Upper lobe of left lung (tissue), 6 donors: Measurements from ENCODE around the gene HIP1. TPM values are rescaled to one million over a fixed set of nuclear protein-coding genes. Genes with fewer than 3 reads are reported as not detected.

Source experiments
- ATAC-seq, 2 donors: fragments of 200-7000 bp; cut with Tn5 transposase; one replicate each; pipeline ENCODE4 v1.9.1; 2022; ENCODE audit warnings: mild to moderate bottlenecking in 2 of 2, moderate library complexity in 2 of 2; ENCODE audit not compliant: low FRiP score in 2 of 2
- DNase-seq, 2 donors: peaks; one replicate each; pipeline ENCODE4 v3.0.0-alpha.2; 2019 to 2020
- H3K27ac ChIP-seq, 4 donors: fragments of 200-600 bp; sonication (generic); one replicate each; pipeline ENCODE4 v1.5.1; 2016 to 2019
- H3K27me3 ChIP-seq, 4 donors: fragments of 200-600 bp; sonication (generic); one replicate each; pipeline ENCODE4 v1.5.1; 2017 to 2019
- H3K36me3 ChIP-seq, 4 donors: fragments of 200-600 bp; sonication (generic); one replicate each; pipeline ENCODE4 v1.5.1; 2016 to 2019
- H3K4me1 ChIP-seq, 4 donors: fragments of 200-600 bp; sonication (generic); one replicate each; pipeline ENCODE4 v1.5.1; 2018 to 2019
- H3K4me3 ChIP-seq, 4 donors: fragments of 200-600 bp; sonication (generic); one replicate each; pipeline ENCODE4 v1.5.1; 2017 to 2019; ENCODE audit warnings: mild to moderate bottlenecking in 2 of 4, moderate library complexity in 1 of 4
- H3K9me3 ChIP-seq, 4 donors: fragments of 200-600 bp; sonication (generic); one replicate each; pipeline ENCODE4 v1.5.1; 2018 to 2019
- EP300 ChIP-seq, 4 donors: sonication (generic); formaldehyde crosslinking; IDR thresholded peaks; one replicate each; pipeline ENCODE4 v1.5.1; 2017; ENCODE audit warnings: antibody characterized with exemption in 4 of 4, control low read depth in 2 of 4
- POLR2A ChIP-seq, 4 donors: fragments of 450-650 bp; IDR thresholded peaks; one replicate each; pipeline ENCODE4 v1.5.1; 2016 to 2017; ENCODE audit warnings: antibody characterized with exemption in 4 of 4, mild to moderate bottlenecking in 2 of 4
- POLR2AphosphoS5 ChIP-seq, 2 donors: sonication (generic); formaldehyde crosslinking; IDR thresholded peaks; one replicate each; pipeline ENCODE4 v1.5.1; 2017; ENCODE audit warnings: antibody characterized with exemption in 2 of 2
- WGBS, 2 donors: methylation state at CpG; one replicate each; pipeline ENCODE4 v1.1.5; 2017 to 2018; 5-methylcytosine and 5-hydroxymethylcytosine counted together
- total RNA-seq, 6 donors: library from RNA; depleted of rRNA in 4 of 6; stranded (reverse); fragments of >200 nt in 4 of 6; gene quantifications; one replicate each; pipeline versions ENCODE4 v1.1.0 to v1.2.1, GENCODE V29; 2016 to 2021
- TF ChIP-seq, protein P1 (sequence below), 6 experiments: fragments of 450-650 bp in 4 of 6; fragments of 200-600 bp in 2 of 6; sonication (generic) in 2 of 6; IDR thresholded peaks; one replicate each; pipeline ENCODE4 v1.5.1; 2016 to 2019; ENCODE audit warnings: antibody characterized with exemption in 6 of 6
- donor health status: DM: no; HTN: no; CAD: no; lungs with moderate emphysema.
- donor health status: DM: no; HTN: yes; CAD: no; lungs with severe emphysema.

The HIP1 gene
- total RNA-seq, 6 donors from 2014 or later, result 43.9 to 66.0 (median 55.2) TPM

DNA sequence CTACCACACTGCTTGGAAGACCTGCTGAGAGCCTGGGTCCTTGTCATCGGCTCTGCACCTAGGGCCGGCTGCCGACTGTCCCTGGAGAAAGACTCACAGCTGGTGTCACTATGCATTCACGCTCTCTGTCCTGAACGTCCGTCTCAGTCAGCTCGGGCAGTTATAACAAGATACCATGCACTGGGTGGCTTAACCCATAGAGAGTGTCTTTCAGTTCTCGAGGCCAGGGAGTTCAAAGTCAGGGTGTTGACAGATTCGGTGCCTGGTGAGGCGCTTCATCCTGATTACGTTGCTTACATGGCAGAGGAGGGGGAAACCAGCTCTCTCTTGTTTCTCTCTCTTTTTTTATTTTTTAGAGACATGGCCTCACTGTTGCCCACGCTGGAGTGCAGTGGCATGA lies 155.5 kb downstream of the HIP1 start:
- H3K27me3 ChIP-seq, result no peaks in the 10 kb centered on the region
- TF ChIP-seq EP300 (IDR thresholded peaks at IDR 0.05) (no peak), POLR2AphosphoS5 (IDR thresholded peaks at IDR 0.05) (no peak), POLR2A (IDR thresholded peaks at IDR 0.05) (no peak)
- TF ChIP-seq, protein P1, sequence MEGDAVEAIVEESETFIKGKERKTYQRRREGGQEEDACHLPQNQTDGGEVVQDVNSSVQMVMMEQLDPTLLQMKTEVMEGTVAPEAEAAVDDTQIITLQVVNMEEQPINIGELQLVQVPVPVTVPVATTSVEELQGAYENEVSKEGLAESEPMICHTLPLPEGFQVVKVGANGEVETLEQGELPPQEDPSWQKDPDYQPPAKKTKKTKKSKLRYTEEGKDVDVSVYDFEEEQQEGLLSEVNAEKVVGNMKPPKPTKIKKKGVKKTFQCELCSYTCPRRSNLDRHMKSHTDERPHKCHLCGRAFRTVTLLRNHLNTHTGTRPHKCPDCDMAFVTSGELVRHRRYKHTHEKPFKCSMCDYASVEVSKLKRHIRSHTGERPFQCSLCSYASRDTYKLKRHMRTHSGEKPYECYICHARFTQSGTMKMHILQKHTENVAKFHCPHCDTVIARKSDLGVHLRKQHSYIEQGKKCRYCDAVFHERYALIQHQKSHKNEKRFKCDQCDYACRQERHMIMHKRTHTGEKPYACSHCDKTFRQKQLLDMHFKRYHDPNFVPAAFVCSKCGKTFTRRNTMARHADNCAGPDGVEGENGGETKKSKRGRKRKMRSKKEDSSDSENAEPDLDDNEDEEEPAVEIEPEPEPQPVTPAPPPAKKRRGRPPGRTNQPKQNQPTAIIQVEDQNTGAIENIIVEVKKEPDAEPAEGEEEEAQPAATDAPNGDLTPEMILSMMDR (IDR thresholded peaks at IDR 0.05), result no peak
- no peak for ATAC-seq
- H3K9me3 ChIP-seq, result no peaks in the 10 kb centered on the region
- H3K27ac ChIP-seq, result no peak overlapping the region
- no peaks in the 10 kb centered on the region for H3K4me1 ChIP-seq
- WGBS, 2 donors, result 90 to 91% methylated on average over 12 of the region's 12 CpGs
- no peak overlapping the region for H3K4me3 ChIP-seq
- DNase-seq, result no peak
- H3K36me3 ChIP-seq, result peaks cover 9 to 91% (median 72%) of the 10 kb centered on the region in 4 donors

DNA sequence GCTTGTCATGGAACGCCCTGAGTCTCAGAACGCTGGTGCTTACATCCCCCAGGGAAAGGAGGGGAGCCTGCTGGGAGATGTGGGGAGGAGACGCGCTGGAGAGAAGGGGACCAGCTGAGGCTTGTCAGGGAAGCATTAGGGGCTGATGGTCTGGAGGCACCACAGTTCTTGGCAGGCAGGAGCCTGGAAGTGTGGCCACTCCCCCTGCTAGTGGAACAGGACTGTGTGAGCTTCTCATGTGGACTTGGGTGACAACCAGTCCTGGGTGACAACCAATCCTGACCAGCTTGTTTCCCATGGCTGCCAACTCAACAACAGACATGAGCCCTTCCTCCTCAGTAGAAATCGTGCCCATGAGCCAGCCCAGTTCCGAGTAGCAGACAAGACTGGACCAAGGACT lies 158.8 kb downstream of the HIP1 start:
- H3K36me3 ChIP-seq, result peaks cover 0 to 93% (median 69%) of the 10 kb centered on the region in 4 donors
- WGBS, 2 donors, result 87 to 90% methylated on average over 6 of the region's 6 CpGs
- no peak for DNase-seq
- H3K27me3 ChIP-seq, result no peaks in the 10 kb centered on the region
- H3K4me3 ChIP-seq, result no peak overlapping the region
- H3K9me3 ChIP-seq, result no peaks in the 10 kb centered on the region
- no peaks in the 10 kb centered on the region for H3K4me1 ChIP-seq
- ATAC-seq, result peak in 1 of 2 donors; percentile 44
- no peak overlapping the region for H3K27ac ChIP-seq
- no peak for TF ChIP-seq POLR2A (IDR thresholded peaks at IDR 0.05)
- TF ChIP-seq POLR2AphosphoS5 (IDR thresholded peaks at IDR 0.05), result peak in 1 of 2 donors; percentile 68
- no peak for TF ChIP-seq EP300 (IDR thresholded peaks at IDR 0.05)
- TF ChIP-seq, protein P1 (IDR thresholded peaks at IDR 0.05), result no peak

DNA sequence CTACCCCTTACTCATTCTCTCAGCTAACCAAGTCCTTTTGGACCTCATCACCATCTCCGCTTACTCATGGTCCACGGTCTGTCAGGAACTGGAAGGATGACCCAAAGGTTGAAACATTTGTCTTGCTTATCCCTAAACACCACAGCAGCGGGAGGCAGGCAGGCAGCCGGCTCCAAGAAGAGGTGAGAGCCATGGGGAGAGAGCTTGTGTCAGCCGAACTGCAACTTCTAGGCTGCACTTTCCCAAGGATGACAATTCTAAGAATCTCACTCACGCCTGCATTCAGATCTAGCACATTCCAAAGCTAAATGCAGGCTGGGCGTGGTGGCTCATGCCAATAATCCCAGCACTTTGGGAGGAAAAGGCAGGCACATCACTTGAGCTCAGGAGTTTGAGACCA lies 160.7 kb downstream of the HIP1 start:
- WGBS, 2 donors, result 96 to 97% methylated on average over 6 to 7 of the region's 7 CpGs
- ATAC-seq, result no peak
- Histone ChIP-seq H3K27ac (no peak overlapping the region), H3K4me3 (no peak overlapping the region), H3K27me3 (no peaks in the 10 kb centered on the region), H3K4me1 (no peaks in the 10 kb centered on the region), H3K9me3 (no peaks in the 10 kb centered on the region), H3K36me3 (peaks cover 0 to 98% (median 64%) of the 10 kb centered on the region in 4 donors)
- TF ChIP-seq POLR2AphosphoS5 (IDR thresholded peaks at IDR 0.05) (no peak), EP300 (IDR thresholded peaks at IDR 0.05) (no peak), POLR2A (IDR thresholded peaks at IDR 0.05) (no peak)
- TF ChIP-seq, protein P1 (IDR thresholded peaks at IDR 0.05), result no peak
- DNase-seq, result no peak

DNA sequence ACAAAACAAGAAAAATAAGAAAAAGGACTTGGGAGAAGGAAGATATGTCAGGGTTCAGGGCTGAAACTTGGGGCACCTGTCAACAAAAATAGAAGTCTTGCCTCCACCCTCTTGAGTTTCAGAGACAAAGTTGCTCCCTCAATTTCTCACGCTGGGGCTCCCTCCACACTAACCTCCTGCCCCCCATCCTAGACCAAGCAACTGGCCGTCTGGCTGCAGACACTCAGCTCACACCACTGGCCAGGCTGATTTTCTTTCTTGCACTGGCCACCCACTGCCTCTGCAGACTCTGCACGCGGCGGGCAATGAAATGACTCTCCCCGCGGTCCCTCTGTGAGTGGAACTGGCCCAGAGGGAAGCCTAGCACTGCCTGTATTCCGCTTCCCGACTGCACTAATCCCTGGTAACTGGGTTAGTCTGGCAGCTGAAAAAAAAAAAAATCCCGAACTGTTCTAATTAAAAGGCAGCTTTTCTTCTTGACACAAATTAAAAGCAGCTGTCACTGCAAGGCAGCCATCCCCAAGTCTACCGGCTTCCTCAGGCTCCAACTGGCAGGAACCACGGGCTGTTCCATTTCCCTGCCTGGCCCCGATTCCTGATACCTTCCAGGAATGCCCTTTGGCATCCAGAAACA lies 163.1 kb downstream of the HIP1 start:
- H3K4me3 ChIP-seq, result no peak overlapping the region
- H3K27me3 ChIP-seq, result no peaks in the 10 kb centered on the region
- H3K27ac ChIP-seq, result no peak overlapping the region
- no peak for ATAC-seq
- peaks cover 3 to 98% (median 64%) of the 10 kb centered on the region in 4 donors for H3K36me3 ChIP-seq
- WGBS, 2 donors, result 91 to 95% methylated on average over 13 of the region's 13 CpGs
- H3K4me1 ChIP-seq, result no peaks in the 10 kb centered on the region
- no peaks in the 10 kb centered on the region for H3K9me3 ChIP-seq
- TF ChIP-seq POLR2A (IDR thresholded peaks at IDR 0.05), result no peak
- TF ChIP-seq POLR2AphosphoS5 (IDR thresholded peaks at IDR 0.05), result no peak
- TF ChIP-seq, protein P1 (IDR thresholded peaks at IDR 0.05), result no peak
- no peak for TF ChIP-seq EP300 (IDR thresholded peaks at IDR 0.05)
- no peak for DNase-seq

DNA sequence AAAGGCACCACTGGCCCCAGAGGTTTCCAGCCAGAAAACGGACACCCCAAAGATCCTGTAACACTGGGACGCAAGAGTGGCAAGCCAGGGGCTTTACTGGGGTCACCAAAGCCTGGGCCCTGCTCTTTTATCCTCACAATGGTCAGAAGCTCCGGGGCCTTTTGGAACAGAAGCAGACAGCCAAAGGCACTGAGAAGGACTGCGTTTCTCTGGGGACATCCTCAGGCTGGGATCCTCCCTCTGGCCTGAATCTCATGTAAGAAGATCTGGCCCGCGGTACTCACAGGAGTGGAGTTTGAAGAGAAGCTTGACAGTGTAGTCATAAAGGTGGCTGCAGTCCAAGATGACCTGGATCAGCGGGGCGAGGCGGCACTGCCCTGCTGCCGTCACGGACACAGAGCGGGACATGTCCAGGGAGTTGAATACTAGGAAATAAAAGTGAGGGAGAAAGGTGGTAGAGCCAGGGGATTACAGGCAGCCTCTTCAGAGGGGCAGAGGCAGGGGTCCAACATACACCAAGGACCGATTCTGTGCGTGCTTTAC lies 165.2 kb downstream of the HIP1 start:
- peaks cover 3 to 91% (median 55%) of the 10 kb centered on the region in 4 donors for H3K36me3 ChIP-seq
- ATAC-seq, result no peak
- H3K27me3 ChIP-seq, result no peaks in the 10 kb centered on the region
- H3K4me1 ChIP-seq, result no peaks in the 10 kb centered on the region
- H3K27ac ChIP-seq, result no peak overlapping the region
- no peak overlapping the region for H3K4me3 ChIP-seq
- TF ChIP-seq POLR2AphosphoS5 (IDR thresholded peaks at IDR 0.05) (no peak), EP300 (IDR thresholded peaks at IDR 0.05) (no peak), POLR2A (IDR thresholded peaks at IDR 0.05) (no peak)
- TF ChIP-seq, protein P1 (IDR thresholded peaks at IDR 0.05), result no peak
- no peak for DNase-seq
- no peaks in the 10 kb centered on the region for H3K9me3 ChIP-seq
- 95 to 98% methylated on average over 14 of the region's 14 CpGs for WGBS, 2 donors
